SHP77 (cell line): ENCODE data around the gene TFG.
"Not testable (repeated sequence)": the region's sequence is repeated elsewhere in the genome, so short reads cannot be mapped to it uniquely, and the experiment has no call there.

ENCODE experiments used
- DNase-seq, 2 experiments: peaks; one replicate each; lab custom pipeline; 2025; lab: John Stamatoyannopoulos, UW

Gene TFG

GRCh38 chr3:100708989-100709841 lies at the start of gene TFG:
Gene TFG, plus strand, starts transcription at chr3:100709494. Its CDS starts 4,192 bp downstream, at chr3:100713686.
- DNase-seq: peak; percentile 94 to 95

GRCh38 chr3:100661294-100661693 lies 48.0 kb upstream of the TFG start:
- DNase-seq: not testable (repeated sequence)

- no peak for DNase-seq
Measured at GRCh38 chr3:100662113-100662823, 47.0 kb upstream of the TFG start.

- DNase-seq: no peak
Measured at GRCh38 chr3:100665230-100665629, 44.1 kb upstream of the TFG start.

GRCh38 chr3:100666699-100667098 lies 42.6 kb upstream of the TFG start:
- DNase-seq: not testable (repeated sequence)

- DNase-seq: not testable (repeated sequence)
Measured at GRCh38 chr3:100667316-100667715, 42.0 kb upstream of the TFG start.

- not testable (repeated sequence) for DNase-seq
Measured at GRCh38 chr3:100670995-100671394, 38.3 kb upstream of the TFG start.

GRCh38 chr3:100681496-100681895 lies 27.8 kb upstream of the TFG start:
- no peak for DNase-seq

- no peak for DNase-seq
Measured at GRCh38 chr3:100682056-100682853, 27.0 kb upstream of the TFG start.

- no peak for DNase-seq
Measured at GRCh38 chr3:100682854-100683760, 26.2 kb upstream of the TFG start.

- no peak for DNase-seq
Measured at GRCh38 chr3:100693225-100693624, 16.1 kb upstream of the TFG start.

GRCh38 chr3:100695696-100696095 lies 13.6 kb upstream of the TFG start:
- DNase-seq: no peak

GRCh38 chr3:100696161-100696560 lies 13.1 kb upstream of the TFG start:
- no peak for DNase-seq

GRCh38 chr3:100697172-100697571 lies 12.1 kb upstream of the TFG start:
- peak in 1 of 2 experiments; percentile 12 for DNase-seq

- no peak for DNase-seq
Measured at GRCh38 chr3:100697723-100698285, 11.5 kb upstream of the TFG start.

GRCh38 chr3:100698736-100699135 lies 10.6 kb upstream of the TFG start:
- no peak for DNase-seq

GRCh38 chr3:100700708-100701107 lies 8.6 kb upstream of the TFG start:
- no peak for DNase-seq

- DNase-seq: no peak
Measured at GRCh38 chr3:100702082-100702979, 7.0 kb upstream of the TFG start.

GRCh38 chr3:100702980-100703345 lies 6.3 kb upstream of the TFG start:
- no peak for DNase-seq

- no peak for DNase-seq
Measured at GRCh38 chr3:100703865-100704264, 5.4 kb upstream of the TFG start.
